GM21619 (cell line): ENCODE measurements around the gene MAP3K2.

Experiments
- ATAC-seq: cut with Tn5 transposase; IDR thresholded peaks from one replicate; pipeline ENCODE4 v1.9.1; 2021; ENCODE audit not compliant: unreplicated experiment

MAP3K2 gene

GRCh38 chr2:127387655-127388422 is at the start of gene MAP3K2:
TSS of gene MAP3K2 (minus strand) at chr2:127387975. CDS start at chr2:127343129, 44,846 bp downstream.
- peak; percentile 73 for ATAC-seq

- ATAC-seq, result no peak
These were observed 49.3 kb upstream of the MAP3K2 start for GRCh38 chr2:127437056-127437455.

GRCh38 chr2:127434515-127434914 is 46.7 kb upstream of the MAP3K2 start:
- ATAC-seq, result no peak

GRCh38 chr2:127431408-127432023 is 43.7 kb upstream of the MAP3K2 start:
- no peak for ATAC-seq

GRCh38 chr2:127429844-127430425 is 42.2 kb upstream of the MAP3K2 start:
- ATAC-seq, result no peak

GRCh38 chr2:127429291-127429690 is 41.5 kb upstream of the MAP3K2 start:
- no peak for ATAC-seq

- no peak for ATAC-seq
These were observed 41.0 kb upstream of the MAP3K2 start for GRCh38 chr2:127428815-127429109.

- ATAC-seq, result no peak
These were observed 40.5 kb upstream of the MAP3K2 start for GRCh38 chr2:127428057-127428814.

- no peak for ATAC-seq
These were observed 39.7 kb upstream of the MAP3K2 start for GRCh38 chr2:127427376-127428056.

GRCh38 chr2:127426501-127427354 is 39.0 kb upstream of the MAP3K2 start:
- ATAC-seq, result no peak

- ATAC-seq, result no peak
These were observed 38.0 kb upstream of the MAP3K2 start for GRCh38 chr2:127425540-127426490.

GRCh38 chr2:127424598-127425520 is 37.1 kb upstream of the MAP3K2 start:
- ATAC-seq, result no peak

GRCh38 chr2:127423880-127424279 is 36.1 kb upstream of the MAP3K2 start:
- no peak for ATAC-seq

GRCh38 chr2:127423478-127423843 is 35.7 kb upstream of the MAP3K2 start:
- no peak for ATAC-seq

- ATAC-seq, result no peak
These were observed 35.0 kb upstream of the MAP3K2 start for GRCh38 chr2:127422559-127423477.

GRCh38 chr2:127421871-127422558 is 34.2 kb upstream of the MAP3K2 start:
- no peak for ATAC-seq
